NOMO-1 treated with DMSO at 0.1 percent for 48 hours (cell line): ENCODE results near the gene EEF1AKMT3.
"Not testable (repeated sequence)": the region's sequence is repeated elsewhere in the genome, so short reads cannot be mapped to it uniquely, and the experiment has no call there.

Experiments
- DNase-seq: peaks from one replicate; lab custom pipeline; 2025; ENCODE audit not compliant: unreplicated experiment; lab: John Stamatoyannopoulos, UW

The EEF1AKMT3 gene

DNA sequence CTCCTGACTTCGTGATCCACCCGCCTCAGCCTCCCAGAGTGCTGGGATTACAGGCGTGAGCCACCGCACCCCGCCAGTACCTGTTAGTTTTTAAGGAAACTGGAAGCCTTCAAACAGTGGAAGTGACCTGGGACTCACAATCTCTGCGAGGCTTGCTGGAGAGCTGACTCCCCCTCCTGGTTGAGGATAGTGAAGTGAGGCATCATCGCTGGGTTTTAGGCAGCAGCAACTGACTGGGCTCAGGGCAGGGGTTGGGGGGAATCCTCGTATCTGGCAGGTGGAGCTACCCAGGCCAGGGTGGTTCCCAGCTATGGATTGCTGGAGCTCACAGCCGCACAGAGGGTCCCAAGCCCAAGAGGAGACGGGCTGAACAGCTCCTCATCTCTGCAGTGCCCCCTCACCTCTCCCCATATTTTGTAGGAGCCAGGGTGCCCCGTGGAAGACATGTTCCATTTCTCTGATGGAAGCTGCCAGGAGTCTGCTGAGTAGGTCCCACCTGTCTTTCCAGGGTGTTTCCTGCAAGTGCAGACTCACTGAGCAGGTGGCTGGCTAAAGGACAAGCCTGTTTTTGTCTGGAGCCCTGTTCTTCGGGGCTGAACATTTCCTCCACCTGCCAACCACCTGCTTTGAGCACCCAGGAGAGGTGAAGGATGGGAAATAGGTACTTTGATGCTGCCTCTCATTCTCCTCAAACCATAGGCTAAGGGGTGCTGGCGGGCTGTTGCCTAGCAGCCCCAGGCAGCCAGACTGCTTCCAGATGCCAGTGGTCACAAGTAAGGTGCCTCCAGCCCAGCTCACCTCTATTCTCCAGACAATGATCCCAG, 43.0 kb downstream of the EEF1AKMT3 start:
- no peak for DNase-seq

GRCh38 chr12:57816001-57816854, 43.8 kb downstream of the EEF1AKMT3 start:
- DNase-seq, result no peak

GRCh38 chr12:57816855-57817151, 44.4 kb downstream of the EEF1AKMT3 start:
- peak; percentile 69 for DNase-seq

- no peak for DNase-seq
Observed at GRCh38 chr12:57817261-57817989, 45.0 kb downstream of the EEF1AKMT3 start.

- DNase-seq, result not testable (repeated sequence)
Observed at GRCh38 chr12:57817990-57818331, 45.5 kb downstream of the EEF1AKMT3 start.

DNA sequence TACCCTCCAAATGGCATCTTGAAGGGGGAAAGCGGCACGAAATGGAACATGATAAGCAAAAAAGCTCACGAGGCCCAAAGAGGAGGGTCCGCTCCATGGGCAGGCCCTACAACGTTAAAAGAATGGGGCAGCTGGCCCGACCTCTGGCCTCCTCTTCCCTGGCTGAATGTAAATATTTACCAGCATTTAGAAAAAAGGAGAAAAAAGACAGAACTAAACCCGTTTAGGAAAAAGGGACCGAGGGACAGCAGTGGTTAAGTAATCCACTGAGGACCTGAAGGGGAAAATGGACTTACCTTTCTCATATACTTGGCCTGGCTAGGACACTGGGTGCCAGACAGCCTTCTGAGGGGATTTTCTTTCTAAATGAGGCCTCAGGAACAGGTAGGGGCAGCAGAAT, 47.7 kb downstream of the EEF1AKMT3 start:
- DNase-seq, result not testable (repeated sequence)

GRCh38 chr12:57821015-57821414, 48.6 kb downstream of the EEF1AKMT3 start:
- DNase-seq, result not testable (repeated sequence)

DNA sequence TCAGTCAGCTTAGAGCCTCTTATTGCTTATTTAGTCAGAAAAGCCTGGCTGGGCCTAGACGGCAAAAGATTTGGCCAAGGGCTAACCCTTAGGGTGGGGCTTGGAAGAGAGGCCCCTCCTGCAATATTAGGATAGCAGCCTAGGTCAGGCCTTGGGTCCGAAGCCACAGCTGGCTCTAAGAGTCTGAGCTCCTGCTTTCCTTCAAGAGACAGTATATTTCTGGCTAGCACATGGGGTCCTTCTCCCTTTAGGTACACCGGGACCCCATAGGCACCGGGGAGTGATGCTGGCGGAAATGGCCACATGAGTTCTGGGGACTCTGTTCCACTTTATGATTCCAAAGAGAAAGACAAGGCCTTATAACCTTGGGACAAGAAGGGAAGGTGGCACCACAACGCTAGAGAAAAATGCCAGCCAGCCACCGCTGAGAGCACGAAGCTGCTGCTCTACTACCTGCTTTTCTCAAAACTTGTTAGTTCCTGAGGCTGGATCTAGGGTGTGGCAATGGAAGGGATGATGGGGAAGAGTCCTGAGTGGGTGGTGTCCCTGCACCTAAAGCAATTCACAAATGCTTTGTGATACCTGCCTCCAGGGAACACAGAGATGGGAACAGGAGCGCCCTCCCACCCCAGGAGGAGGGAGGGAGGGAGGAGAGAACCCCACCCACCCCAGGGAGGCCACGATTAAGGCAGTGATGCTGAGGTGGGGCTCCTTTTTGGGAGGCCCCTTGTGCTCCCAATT, 49.2 kb downstream of the EEF1AKMT3 start:
- DNase-seq, result no peak

GRCh38 chr12:57822392-57823130, 50.1 kb downstream of the EEF1AKMT3 start:
- DNase-seq, result no peak

- no peak for DNase-seq
Observed at GRCh38 chr12:57823131-57823907, 50.9 kb downstream of the EEF1AKMT3 start.

- DNase-seq, result no peak
Observed at GRCh38 chr12:57823908-57824640, 51.7 kb downstream of the EEF1AKMT3 start.

DNA sequence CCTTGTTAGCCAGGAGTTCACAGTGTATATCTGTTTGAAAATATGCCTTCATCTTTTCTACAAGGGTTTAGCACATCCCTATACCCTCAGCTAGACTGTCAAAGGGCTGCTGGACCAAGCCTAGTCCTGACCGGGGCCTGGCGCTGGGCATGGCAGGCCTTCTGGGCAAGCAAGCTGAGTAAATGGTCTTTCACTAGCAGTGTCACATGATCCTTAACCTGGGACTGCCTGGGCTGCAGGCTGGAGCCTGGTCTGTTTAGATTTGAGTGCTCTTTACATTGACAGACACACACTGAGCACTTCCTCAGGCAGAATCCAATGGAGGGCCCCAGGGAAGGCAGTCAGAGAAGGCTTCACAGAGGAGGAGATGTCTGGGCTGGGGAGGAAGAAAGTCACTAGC, 53.0 kb downstream of the EEF1AKMT3 start:
- no peak for DNase-seq

DNA sequence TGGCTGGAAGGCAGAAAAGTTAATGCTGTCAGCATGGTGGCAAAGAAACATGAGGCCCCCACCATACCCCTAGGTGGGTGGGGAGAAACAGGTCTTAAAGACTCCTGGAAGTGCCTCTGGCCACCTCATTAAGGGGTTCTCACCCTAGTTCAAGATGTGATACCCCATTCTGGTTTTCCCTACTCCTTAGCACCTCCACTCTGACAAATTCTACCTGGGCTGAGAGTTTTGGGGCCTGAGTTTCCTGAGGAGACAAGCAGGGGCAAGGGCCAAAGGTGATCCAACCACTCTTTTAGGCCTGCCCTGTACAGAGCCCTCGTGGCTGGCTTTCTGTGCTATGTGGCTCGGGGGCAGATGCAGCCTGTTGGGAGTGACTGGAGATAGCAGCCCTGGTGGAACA, 54.0 kb downstream of the EEF1AKMT3 start:
- DNase-seq, result no peak

GRCh38 chr12:57826966-57827365, 54.6 kb downstream of the EEF1AKMT3 start:
- DNase-seq, result no peak

DNA sequence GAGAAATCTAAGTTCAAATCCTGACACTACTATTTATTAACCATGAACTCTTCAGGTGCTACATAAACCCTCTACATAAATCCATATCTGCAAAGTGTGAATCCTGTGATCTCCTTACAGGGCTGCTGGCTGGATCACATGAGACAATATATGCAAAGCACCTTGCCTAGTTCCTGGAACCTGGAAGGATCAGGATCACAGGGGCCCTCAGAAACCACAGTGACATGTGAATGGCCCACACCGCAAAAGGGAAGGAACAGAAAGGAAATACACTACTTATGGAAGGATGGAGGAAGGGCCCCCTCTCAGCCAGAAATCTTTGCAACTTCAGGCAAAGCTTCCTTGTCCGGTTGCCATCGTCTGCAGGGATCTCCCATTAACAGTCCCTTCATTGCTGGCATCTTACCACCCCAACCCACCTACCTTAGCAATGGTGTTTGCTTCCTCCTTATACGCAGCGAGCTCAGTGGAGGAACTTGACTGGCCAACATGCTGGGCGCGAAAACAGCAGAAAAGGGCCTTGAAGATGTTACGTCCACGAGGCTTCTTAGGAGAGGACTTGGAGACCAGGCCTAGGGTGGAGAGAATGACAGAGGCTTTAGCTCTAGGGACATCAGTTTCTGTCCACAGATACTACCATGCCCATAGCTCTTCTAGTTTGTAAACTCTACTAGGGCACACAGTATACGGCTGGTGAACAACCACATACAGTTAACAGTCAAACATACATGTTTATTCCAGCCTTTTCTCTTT, 56.8 kb downstream of the EEF1AKMT3 start:
- DNase-seq, result no peak

GRCh38 chr12:57830393-57830792, 58.0 kb downstream of the EEF1AKMT3 start:
- DNase-seq, result no peak
